Fibroblast of mammary gland (primary cell): ENCODE measurements around the gene VPS8.
A peak's percentile ranks its signal among the peaks of the same experiment; 100 is the strongest.

Source experiments
- DNase-seq: peaks from one replicate; pipeline ENCODE4 v3.0.0-alpha.2; 2010; ENCODE audit warnings: low read depth
- H3K4me3 ChIP-seq: 2 replicates; pipeline ENCODE4 v1.5.1; 2011; ENCODE audit warnings: low read depth, mild to moderate bottlenecking, low read length, moderate library complexity; ENCODE audit not compliant: control insufficient read depth
- CTCF ChIP-seq: conservative IDR thresholded peaks from 2 replicates; pipeline ENCODE4 v1.5.1; 2011; ENCODE audit warnings: low read depth, low read length, inconsistent platforms; ENCODE audit not compliant: control insufficient read depth, insufficient read depth

VPS8 gene

GRCh38 chr3:184777566-184778356 is 34.2 kb upstream of the VPS8 start:
- peak; percentile 95 for DNase-seq
- peak; percentile 77 for TF ChIP-seq CTCF
- H3K4me3 ChIP-seq, result no peak overlapping the region

- H3K4me3 ChIP-seq, result no peak overlapping the region
- DNase-seq, result no peak
- TF ChIP-seq CTCF, result no peak
These were observed 33.3 kb upstream of the VPS8 start for GRCh38 chr3:184778426-184779332.

- no peak overlapping the region for H3K4me3 ChIP-seq
- no peak for DNase-seq
- TF ChIP-seq CTCF, result no peak
These were observed 30.9 kb upstream of the VPS8 start for GRCh38 chr3:184780981-184781515.

- H3K4me3 ChIP-seq, result no peak overlapping the region
- TF ChIP-seq CTCF, result no peak
- no peak for DNase-seq
These were observed 30.2 kb upstream of the VPS8 start for GRCh38 chr3:184781801-184782200.

- no peak overlapping the region for H3K4me3 ChIP-seq
- TF ChIP-seq CTCF, result no peak
- DNase-seq, result no peak
These were observed 28.6 kb upstream of the VPS8 start for GRCh38 chr3:184783319-184783718.

GRCh38 chr3:184784731-184785500 is 27.1 kb upstream of the VPS8 start:
- no peak for TF ChIP-seq CTCF
- no peak overlapping the region for H3K4me3 ChIP-seq
- no peak for DNase-seq
